Suprapubic skin (tissue), 4 donors: ENCODE data around the gene HOMER1. TPM values are rescaled to one million over a fixed set of nuclear protein-coding genes. Genes with fewer than 3 reads are reported as not detected.

Experiments
- DNase-seq, 2 donors: peaks; one replicate each; pipeline ENCODE4 v3.0.0-alpha.2; 2019; ENCODE audit warnings: low spot score in 2 of 2
- H3K27ac ChIP-seq: fragments of 200-600 bp; sonication (generic); one replicate; pipeline ENCODE4 v1.5.1; 2019
- H3K27me3 ChIP-seq: fragments of 200-600 bp; sonication (generic); one replicate; pipeline ENCODE4 v1.5.1; 2019
- H3K36me3 ChIP-seq: fragments of 200-600 bp; sonication (generic); one replicate; pipeline ENCODE4 v1.5.1; 2019
- H3K4me1 ChIP-seq: fragments of 200-600 bp; sonication (generic); one replicate; pipeline ENCODE4 v1.5.1; 2019
- H3K4me3 ChIP-seq: fragments of 200-600 bp; sonication (generic); one replicate; pipeline ENCODE4 v1.5.1; 2019; ENCODE audit warnings: mild to moderate bottlenecking
- H3K9me3 ChIP-seq: fragments of 200-600 bp; sonication (generic); one replicate; pipeline ENCODE4 v1.5.1; 2019
- CTCF ChIP-seq, 2 donors: fragments of 200-600 bp in 1 of 2; fragments of 450-650 bp in 1 of 2; sonication (generic) in 1 of 2; IDR thresholded peaks; one replicate each; pipeline ENCODE4 v1.5.1; 2016 to 2019; ENCODE audit warnings: antibody characterized with exemption in 2 of 2, mild to moderate bottlenecking in 1 of 2, moderate library complexity in 1 of 2
- EP300 ChIP-seq: sonication (generic); formaldehyde crosslinking; IDR thresholded peaks from one replicate; pipeline ENCODE4 v1.6.1; 2017; ENCODE audit warnings: antibody characterized with exemption
- POLR2A ChIP-seq, 2 donors: fragments of 450-650 bp; IDR thresholded peaks; one replicate each; pipeline ENCODE4 v1.6.1; 2017; ENCODE audit warnings: antibody characterized with exemption in 2 of 2, mild to moderate bottlenecking in 2 of 2, moderate library complexity in 2 of 2
- POLR2AphosphoS5 ChIP-seq, 3 donors: sonication (generic); formaldehyde crosslinking; IDR thresholded peaks; one replicate each; pipeline ENCODE4 v1.6.1; 2017; ENCODE audit warnings: antibody characterized with exemption in 3 of 3
- WGBS: methylation state at CpG from one replicate; pipeline ENCODE4 v1.1.5; 2018; 5-methylcytosine and 5-hydroxymethylcytosine counted together
- total RNA-seq, 4 donors: library from RNA; depleted of rRNA; stranded (reverse); fragments of >200 nt; gene quantifications; one replicate each; pipeline ENCODE4 v1.1.0, GENCODE V29; 2016

Gene HOMER1
- total RNA-seq, 4 donors from 2014 or later: 6.0 to 7.5 (median 7.0) TPM

GRCh38 chr5:79378510-79379186 is 135.3 kb downstream of the HOMER1 start:
- no peak overlapping the region for H3K27ac ChIP-seq
- TF ChIP-seq POLR2A (IDR thresholded peaks at IDR 0.05) (no peak), EP300 (no peak), CTCF (IDR thresholded peaks at IDR 0.05) (no peak)
- H3K9me3 ChIP-seq: no peaks in the 10 kb centered on the region
- no peak for DNase-seq
- H3K36me3 ChIP-seq: no peaks in the 10 kb centered on the region
- H3K4me1 ChIP-seq: no peaks in the 10 kb centered on the region
- H3K27me3 ChIP-seq: no peaks in the 10 kb centered on the region
- no peak overlapping the region for H3K4me3 ChIP-seq

GRCh38 chr5:79357398-79357797 is 156.5 kb downstream of the HOMER1 start:
- Histone ChIP-seq H3K36me3 (no peaks in the 10 kb centered on the region), H3K27ac (no peak overlapping the region), H3K27me3 (no peaks in the 10 kb centered on the region), H3K4me3 (no peak overlapping the region), H3K9me3 (no peaks in the 10 kb centered on the region), H3K4me1 (no peaks in the 10 kb centered on the region)
- TF ChIP-seq POLR2AphosphoS5 (IDR thresholded peaks at IDR 0.05) (no peak), POLR2A (IDR thresholded peaks at IDR 0.05) (no peak), EP300 (no peak), CTCF (IDR thresholded peaks at IDR 0.05) (no peak)
- 14% methylated on average over 1 of the region's 1 CpG for WGBS
- DNase-seq: no peak

GRCh38 chr5:79349881-79350280 is 164.1 kb downstream of the HOMER1 start:
- Histone ChIP-seq H3K27ac (no peak overlapping the region), H3K9me3 (no peaks in the 10 kb centered on the region), H3K4me1 (peaks cover 8% of the 10 kb centered on the region), H3K36me3 (no peaks in the 10 kb centered on the region), H3K4me3 (no peak overlapping the region), H3K27me3 (no peaks in the 10 kb centered on the region)
- DNase-seq: no peak
- 57% methylated on average over 2 of the region's 2 CpGs for WGBS
- TF ChIP-seq POLR2AphosphoS5 (IDR thresholded peaks at IDR 0.05): no peak
- TF ChIP-seq CTCF (IDR thresholded peaks at IDR 0.05): no peak
- TF ChIP-seq POLR2A (IDR thresholded peaks at IDR 0.05): no peak
- no peak for TF ChIP-seq EP300

GRCh38 chr5:79349047-79349446 is 164.9 kb downstream of the HOMER1 start:
- 63% methylated on average over 10 of the region's 10 CpGs for WGBS
- Histone ChIP-seq H3K9me3 (no peaks in the 10 kb centered on the region), H3K27me3 (no peaks in the 10 kb centered on the region), H3K4me3 (no peak overlapping the region), H3K36me3 (no peaks in the 10 kb centered on the region), H3K4me1 (peaks cover 8% of the 10 kb centered on the region), H3K27ac (no peak overlapping the region)
- no peak for DNase-seq
- no peak for TF ChIP-seq CTCF (IDR thresholded peaks at IDR 0.05)
- no peak for TF ChIP-seq EP300
- no peak for TF ChIP-seq POLR2AphosphoS5 (IDR thresholded peaks at IDR 0.05)
- TF ChIP-seq POLR2A (IDR thresholded peaks at IDR 0.05): no peak

- no peak for DNase-seq
- TF ChIP-seq EP300: no peak
- TF ChIP-seq POLR2AphosphoS5 (IDR thresholded peaks at IDR 0.05): no peak
- TF ChIP-seq CTCF (IDR thresholded peaks at IDR 0.05): no peak
- TF ChIP-seq POLR2A (IDR thresholded peaks at IDR 0.05): no peak
- H3K27me3 ChIP-seq: no peaks in the 10 kb centered on the region
- H3K4me3 ChIP-seq: no peak overlapping the region
- H3K27ac ChIP-seq: no peak overlapping the region
- WGBS: 76% methylated on average over 6 of the region's 6 CpGs
- H3K9me3 ChIP-seq: no peaks in the 10 kb centered on the region
- no peaks in the 10 kb centered on the region for H3K36me3 ChIP-seq
- H3K4me1 ChIP-seq: peaks cover 8% of the 10 kb centered on the region
Observed at GRCh38 chr5:79346420-79346824, 167.5 kb downstream of the HOMER1 start.
